ENCODE data around the gene TEX11.

DNA sequence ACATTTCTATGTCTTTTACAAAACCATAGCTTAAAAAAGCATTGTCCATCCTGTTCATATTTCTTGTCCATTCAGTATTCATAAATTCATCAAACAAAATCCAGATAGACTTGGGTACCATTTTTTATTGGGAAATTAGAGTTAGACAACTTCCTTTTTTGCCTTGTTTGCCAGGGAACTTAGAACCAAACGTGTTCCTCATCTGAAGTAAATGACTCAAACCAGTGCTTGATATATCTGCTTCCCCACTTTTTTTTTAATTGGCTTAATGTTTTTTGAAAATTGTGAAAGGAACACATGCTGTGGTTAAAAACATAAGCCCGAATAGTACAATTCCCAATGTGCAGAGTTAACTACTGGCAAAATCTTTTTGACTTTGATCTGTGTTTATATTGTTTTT, 419.7 kb downstream of the TEX11 start:
- TF ChIP-seq, protein P1, sequence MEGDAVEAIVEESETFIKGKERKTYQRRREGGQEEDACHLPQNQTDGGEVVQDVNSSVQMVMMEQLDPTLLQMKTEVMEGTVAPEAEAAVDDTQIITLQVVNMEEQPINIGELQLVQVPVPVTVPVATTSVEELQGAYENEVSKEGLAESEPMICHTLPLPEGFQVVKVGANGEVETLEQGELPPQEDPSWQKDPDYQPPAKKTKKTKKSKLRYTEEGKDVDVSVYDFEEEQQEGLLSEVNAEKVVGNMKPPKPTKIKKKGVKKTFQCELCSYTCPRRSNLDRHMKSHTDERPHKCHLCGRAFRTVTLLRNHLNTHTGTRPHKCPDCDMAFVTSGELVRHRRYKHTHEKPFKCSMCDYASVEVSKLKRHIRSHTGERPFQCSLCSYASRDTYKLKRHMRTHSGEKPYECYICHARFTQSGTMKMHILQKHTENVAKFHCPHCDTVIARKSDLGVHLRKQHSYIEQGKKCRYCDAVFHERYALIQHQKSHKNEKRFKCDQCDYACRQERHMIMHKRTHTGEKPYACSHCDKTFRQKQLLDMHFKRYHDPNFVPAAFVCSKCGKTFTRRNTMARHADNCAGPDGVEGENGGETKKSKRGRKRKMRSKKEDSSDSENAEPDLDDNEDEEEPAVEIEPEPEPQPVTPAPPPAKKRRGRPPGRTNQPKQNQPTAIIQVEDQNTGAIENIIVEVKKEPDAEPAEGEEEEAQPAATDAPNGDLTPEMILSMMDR (IDR thresholded peaks at IDR 0.05): no peak
- no peak for TF ChIP-seq POLR2A (IDR thresholded peaks at IDR 0.05)
- no peak for TF ChIP-seq POLR2AphosphoS5 (IDR thresholded peaks at IDR 0.05)
- no peak for TF ChIP-seq EP300 (IDR thresholded peaks at IDR 0.05)

Data from stomach (tissue), 4 donors.